ENCODE measurements around the gene UPF2. TPM values are rescaled to one million over a fixed set of nuclear protein-coding genes. Genes with fewer than 3 reads are reported as not detected.

UPF2 gene
- total RNA-seq, 1 donor = 18.3 TPM

GRCh38 chr10:12041766-12042408 lies 722 bp downstream of the UPF2 start:
- peak; percentile 19 for DNase-seq (ENCODE audit: low read depth)
- no peak for TF ChIP-seq CTCF (IDR thresholded peaks at IDR 0.05; ENCODE audit: insufficient read depth, low read length)
- peak overlapping the region; percentile 95 for H3K4me3 ChIP-seq (ENCODE audit: low read depth, low read length)

GRCh38 chr10:12036073-12036655 lies 6.4 kb downstream of the UPF2 start:
- no peak overlapping the region for H3K4me3 ChIP-seq (ENCODE audit: low read depth, low read length)
- DNase-seq (ENCODE audit: low read depth) = no peak
- TF ChIP-seq CTCF (IDR thresholded peaks at IDR 0.05; ENCODE audit: insufficient read depth, low read length) = no peak

GRCh38 chr10:12031404-12031803 lies 11.2 kb downstream of the UPF2 start:
- H3K4me3 ChIP-seq (ENCODE audit: low read depth, low read length) = no peak overlapping the region
- TF ChIP-seq CTCF (IDR thresholded peaks at IDR 0.05; ENCODE audit: insufficient read depth, low read length) = no peak
- no peak for DNase-seq (ENCODE audit: low read depth)

GRCh38 chr10:12027539-12027938 lies 15.1 kb downstream of the UPF2 start:
- DNase-seq (ENCODE audit: low read depth) = no peak
- no peak for TF ChIP-seq CTCF (IDR thresholded peaks at IDR 0.05; ENCODE audit: insufficient read depth, low read length)
- H3K4me3 ChIP-seq (ENCODE audit: low read depth, low read length) = no peak overlapping the region

GRCh38 chr10:12025591-12025990 lies 17.0 kb downstream of the UPF2 start:
- no peak overlapping the region for H3K4me3 ChIP-seq (ENCODE audit: low read depth, low read length)
- no peak for DNase-seq (ENCODE audit: low read depth)
- TF ChIP-seq CTCF (IDR thresholded peaks at IDR 0.05; ENCODE audit: insufficient read depth, low read length) = no peak

GRCh38 chr10:12022580-12023257 lies 19.9 kb downstream of the UPF2 start:
- no peak for DNase-seq (ENCODE audit: low read depth)
- no peak overlapping the region for H3K4me3 ChIP-seq (ENCODE audit: low read depth, low read length)
- no peak for TF ChIP-seq CTCF (IDR thresholded peaks at IDR 0.05; ENCODE audit: insufficient read depth, low read length)

All from fibroblast of the aortic adventitia (primary cell).